NCI-H2196 treated with DMSO at 0.1 percent for 48 hours (cell line): Measurements from ENCODE around the gene SORCS2.
"Not testable (repeated sequence)": the region's sequence is repeated elsewhere in the genome, so short reads cannot be mapped to it uniquely, and the experiment has no call there.

Source experiments
- DNase-seq: peaks from one replicate; lab custom pipeline; 2025; ENCODE audit not compliant: unreplicated experiment; lab: John Stamatoyannopoulos, UW

Gene SORCS2

GRCh38 chr4:7433376-7434140 is 241.2 kb downstream of the SORCS2 start:
- DNase-seq, result no peak

DNA sequence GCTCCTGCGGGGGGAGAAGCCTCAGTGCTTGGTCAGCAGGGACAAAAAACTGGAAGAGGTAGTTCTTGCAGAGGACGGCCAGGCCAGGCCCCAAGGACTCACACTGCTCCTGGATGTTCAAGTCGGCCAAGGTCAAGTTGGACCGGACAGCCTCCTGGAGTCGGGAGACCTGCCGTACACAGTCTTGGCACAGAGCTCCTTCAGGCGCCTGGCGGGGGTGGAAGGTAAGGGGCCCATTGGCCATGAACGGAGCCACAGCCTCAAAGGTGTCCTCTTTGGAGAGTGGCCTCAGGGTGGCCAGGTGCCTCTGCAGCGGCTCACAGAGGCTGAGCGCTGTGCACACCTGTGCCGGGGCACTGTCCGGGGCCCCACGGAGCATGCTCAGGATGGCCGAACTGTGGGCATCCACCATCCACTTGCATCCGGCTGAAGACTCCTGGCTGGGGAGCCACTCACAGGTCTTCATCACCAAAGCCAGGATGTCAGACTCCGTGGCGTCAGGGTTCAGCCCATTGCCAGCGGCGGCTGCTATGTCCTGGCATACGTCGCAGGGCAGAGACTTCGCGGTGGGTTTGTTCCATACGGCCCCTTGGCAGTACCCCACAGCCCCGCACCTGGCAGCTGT is 241.9 kb downstream of the SORCS2 start:
- no peak for DNase-seq

DNA sequence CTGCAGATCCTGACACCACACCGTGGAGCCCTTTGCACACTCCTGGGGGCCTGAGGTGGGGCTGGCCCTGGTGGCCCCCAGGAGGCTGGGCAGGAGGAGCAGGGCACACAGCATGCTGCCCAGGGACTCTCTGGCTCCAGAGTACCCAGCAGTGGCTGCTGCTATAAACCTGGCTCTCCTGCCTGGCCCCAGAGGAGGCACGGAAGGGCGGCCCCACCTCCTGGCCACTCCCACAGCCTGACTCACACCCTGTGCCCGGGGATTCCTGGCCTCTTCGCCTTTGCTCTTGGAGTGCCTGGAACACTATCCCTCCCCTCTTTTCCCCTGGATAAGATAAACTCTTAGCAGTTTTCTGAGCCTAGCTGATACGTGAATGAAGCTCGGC is 242.4 kb downstream of the SORCS2 start, which contains the start of gene PSAPL1:
PSAPL1 (minus strand) TSS at position 165 of the 385 bp plus-strand sequence; CDS start at position 114, 51 bp downstream.
- DNase-seq, result peak; percentile 32

DNA sequence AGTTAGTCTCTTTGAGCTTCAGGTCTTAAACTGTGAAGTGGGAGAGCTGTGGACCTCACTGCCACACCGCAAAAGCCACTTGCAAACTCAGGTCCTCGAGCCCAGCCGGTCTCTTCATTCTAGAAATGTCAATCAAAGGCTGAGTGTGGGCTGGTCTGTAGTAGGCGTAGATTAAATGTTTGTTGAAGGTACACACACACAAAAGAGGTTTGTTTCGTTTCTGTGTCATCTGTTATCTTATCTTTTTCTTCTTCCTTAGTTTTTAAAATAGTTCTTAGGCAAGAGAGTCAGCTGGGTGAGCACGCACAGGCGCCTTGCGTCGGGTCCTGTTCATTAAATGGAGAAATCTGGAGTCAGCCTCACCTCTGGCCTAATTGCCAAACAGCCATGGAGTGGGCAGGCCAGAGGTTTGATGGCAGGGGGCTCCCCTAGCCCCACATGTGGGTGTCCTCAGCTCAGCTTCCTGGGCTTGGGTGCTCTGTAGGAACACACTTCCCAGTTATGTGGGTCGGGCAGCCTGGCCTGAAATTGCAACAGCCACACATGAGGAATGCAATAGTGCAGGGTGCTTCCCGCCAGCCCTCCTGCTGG is 243.2 kb downstream of the SORCS2 start:
- no peak for DNase-seq

GRCh38 chr4:7436256-7436655 is 243.9 kb downstream of the SORCS2 start:
- no peak for DNase-seq

GRCh38 chr4:7439699-7440098 is 247.4 kb downstream of the SORCS2 start:
- DNase-seq, result no peak

DNA sequence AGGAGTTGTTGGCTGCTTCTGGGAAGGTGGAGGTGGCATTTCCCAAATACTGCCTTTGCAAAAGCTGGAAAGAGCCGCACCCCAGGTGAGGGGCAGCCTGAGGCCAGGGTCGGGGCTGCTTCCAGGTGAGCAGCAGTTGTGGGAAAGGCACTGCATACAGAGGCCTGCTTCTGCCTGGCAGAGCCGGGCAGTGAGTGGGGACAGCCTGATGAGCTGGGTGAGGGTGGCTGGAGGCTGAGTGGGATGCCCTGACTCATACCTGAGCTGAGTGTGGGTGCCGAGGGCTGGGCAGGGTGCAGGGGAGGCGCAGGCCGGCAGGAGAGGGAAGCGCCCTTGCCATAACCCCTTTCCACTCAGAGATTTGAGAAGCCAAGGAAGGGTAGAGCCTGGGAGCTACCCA is 248.9 kb downstream of the SORCS2 start:
- DNase-seq, result no peak

DNA sequence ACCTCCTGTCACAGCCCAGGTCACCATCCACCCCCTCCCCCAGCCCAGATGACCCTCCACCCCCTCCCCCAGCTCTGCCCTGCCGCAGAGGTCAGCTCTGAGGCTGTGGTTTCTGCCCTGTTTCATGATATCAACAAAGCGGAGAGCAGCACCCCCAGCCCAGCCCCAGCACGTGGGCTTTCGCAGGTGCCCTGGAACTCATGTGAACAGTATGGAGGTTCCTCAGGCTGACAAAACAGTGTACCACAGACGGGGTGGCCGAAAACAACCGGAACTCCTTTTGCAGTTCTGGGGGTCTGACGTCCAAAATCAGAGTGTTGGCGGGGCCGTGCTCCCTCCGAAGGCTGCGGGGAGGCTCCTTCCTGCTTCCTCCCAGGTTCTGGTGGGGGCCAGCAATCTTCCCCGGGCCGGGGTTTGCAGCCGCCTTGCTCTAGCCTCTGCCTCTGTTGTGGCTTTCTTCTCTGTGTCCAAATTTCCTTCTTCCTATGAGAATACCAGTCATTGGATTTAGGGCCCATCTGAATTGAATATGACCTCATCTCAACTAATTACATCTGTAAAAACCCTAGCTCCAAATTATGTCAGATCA is 250.3 kb downstream of the SORCS2 start:
- no peak for DNase-seq

GRCh38 chr4:7444314-7444713 is 252.0 kb downstream of the SORCS2 start:
- DNase-seq, result no peak

- DNase-seq, result no peak
Observed at GRCh38 chr4:7444731-7445130, 252.4 kb downstream of the SORCS2 start.

DNA sequence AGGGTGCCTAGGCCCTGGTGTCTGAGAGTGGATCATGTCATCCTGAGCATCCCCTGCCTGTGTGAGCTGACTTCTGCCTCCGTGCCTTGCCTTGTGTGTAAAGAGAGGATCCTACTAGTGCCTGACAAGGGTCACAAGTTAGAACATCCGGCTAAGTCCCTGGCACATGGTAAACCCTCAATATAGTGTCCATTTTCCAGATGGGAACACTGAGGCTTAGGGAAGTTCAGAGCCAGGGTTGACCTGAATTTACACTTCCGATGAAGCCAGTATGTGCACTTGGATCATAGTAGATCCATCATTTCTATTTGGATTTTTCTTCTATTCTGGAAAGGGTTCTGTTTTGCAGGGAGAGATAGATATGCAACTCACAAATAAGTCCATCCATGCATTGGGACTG is 254.9 kb downstream of the SORCS2 start:
- DNase-seq, result no peak

- no peak for DNase-seq
Observed at GRCh38 chr4:7448036-7448435, 255.7 kb downstream of the SORCS2 start.

DNA sequence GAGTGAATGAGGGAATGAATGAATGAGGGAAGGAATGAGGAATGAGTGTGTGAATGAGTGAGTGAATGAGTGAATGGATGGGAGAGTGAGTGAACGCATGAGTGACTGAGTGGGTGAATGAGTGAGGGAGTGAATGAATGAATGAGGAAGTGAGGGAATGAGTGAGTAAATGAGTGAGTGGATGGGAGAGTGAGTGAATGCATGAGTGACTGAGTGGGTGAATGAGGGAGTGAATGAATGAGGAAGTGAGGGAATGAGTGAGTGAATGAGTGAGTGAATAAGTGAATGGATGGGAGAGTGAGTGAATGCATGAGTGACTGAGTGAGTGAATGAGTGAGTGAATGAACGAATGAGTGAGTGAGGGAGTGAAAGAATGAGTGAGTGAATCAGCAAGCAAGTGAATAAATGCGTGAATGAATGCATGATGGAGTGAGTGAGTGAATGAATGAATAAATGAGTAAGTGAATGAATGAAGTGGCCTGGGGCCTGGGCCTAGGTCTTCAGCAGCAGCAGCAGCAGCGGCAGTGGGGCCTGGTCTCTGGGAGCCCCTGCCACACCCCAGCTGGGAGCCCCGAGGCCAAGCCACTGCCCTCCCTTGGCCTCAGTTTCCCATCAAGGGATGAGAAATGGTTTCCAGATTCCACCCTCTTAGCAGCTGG is 258.6 kb downstream of the SORCS2 start:
- DNase-seq, result no peak

DNA sequence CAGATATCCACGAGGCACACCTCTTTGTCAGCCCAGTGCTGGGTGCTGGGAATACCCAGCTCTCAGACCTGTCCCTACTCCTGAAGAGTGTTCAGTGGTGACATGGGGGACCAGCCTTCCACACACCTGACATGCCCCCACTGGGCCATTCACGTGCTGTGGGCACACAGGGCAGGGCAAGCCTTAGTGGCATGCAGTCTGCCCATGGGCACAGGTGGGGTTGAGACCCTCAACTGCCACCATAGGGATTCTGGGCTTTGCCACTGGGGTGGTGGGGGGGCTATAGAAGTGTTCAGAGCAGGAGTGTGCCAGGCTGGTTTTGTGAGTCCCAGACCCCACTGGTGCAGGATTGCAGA is 259.1 kb downstream of the SORCS2 start:
- no peak for DNase-seq

- DNase-seq, result no peak
Observed at GRCh38 chr4:7451800-7452199, 259.5 kb downstream of the SORCS2 start.

DNA sequence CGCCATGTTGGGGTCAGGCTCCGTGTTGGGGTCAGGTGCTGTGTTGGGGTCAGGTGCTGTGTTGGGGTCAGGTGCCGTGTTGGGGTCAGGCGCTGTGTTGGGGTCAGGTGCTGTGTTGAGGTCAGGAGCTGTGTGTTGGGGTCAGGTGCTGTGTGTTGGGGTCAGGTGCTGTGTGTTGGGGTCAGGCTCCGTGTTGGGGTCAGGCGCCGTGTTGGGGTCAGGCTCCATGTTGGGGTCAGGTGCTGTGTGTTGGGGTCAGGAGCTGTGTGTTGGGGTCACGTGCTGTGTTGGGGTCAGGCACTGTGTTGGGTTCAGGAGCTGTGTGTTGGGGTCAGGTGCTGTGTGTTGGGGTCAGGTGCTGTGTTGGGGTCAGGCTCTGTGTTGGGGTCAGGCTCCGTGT is 260.5 kb downstream of the SORCS2 start:
- DNase-seq, result not testable (repeated sequence)

GRCh38 chr4:7457201-7458065 is 265.1 kb downstream of the SORCS2 start:
- DNase-seq, result no peak

- no peak for DNase-seq
Observed at GRCh38 chr4:7458066-7458425, 265.7 kb downstream of the SORCS2 start.

DNA sequence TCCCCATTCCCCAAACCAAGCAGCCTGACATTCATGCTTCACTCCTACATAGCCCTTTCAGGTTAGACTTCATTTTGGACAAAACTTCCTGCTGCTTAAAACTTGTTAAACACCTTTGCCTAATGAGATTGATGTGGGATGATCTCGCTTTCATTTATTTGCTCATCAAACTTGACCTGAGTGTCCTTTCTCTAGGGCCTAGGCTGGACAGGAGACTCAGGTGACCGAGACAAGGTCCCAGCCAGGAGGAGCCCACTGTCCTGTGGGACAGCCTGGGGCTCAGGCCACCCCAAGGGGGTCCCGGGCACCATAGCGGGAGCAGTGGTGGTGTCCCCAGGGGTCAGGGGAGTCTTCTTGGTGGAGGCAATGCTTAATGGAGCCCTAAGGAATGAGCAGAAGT is 266.1 kb downstream of the SORCS2 start:
- no peak for DNase-seq

DNA sequence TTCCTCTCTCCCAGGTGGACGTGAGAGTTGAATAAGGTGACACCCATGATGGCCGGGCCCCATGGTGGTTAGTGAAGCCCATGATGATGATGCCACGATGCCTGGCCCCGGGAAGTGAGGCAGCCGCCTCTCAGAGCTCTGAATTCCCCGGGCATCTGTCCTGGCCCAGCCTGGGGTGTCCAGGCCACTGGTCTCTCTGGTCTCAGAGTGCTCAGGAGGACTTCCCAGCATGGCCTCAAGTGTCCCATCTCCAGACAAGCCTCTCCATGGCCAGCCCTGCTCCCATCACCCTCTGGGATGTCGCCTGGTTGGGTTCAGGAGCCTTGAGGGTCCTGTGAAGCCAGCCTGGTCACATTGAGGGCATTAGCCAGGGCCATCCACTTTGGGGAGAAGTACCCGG is 267.1 kb downstream of the SORCS2 start:
- DNase-seq, result no peak

- no peak for DNase-seq
Observed at GRCh38 chr4:7460566-7460965, 268.2 kb downstream of the SORCS2 start.
